Lower lobe of right lung (tissue), 2 donors: Measurements from ENCODE around the gene KIAA1191. TPM values are rescaled to one million over a fixed set of nuclear protein-coding genes. Genes with fewer than 3 reads are reported as not detected.

Experiments used
- ATAC-seq, 2 donors: fragments of 200-7000 bp; cut with Tn5 transposase; one replicate each; pipeline ENCODE4 v1.9.1; 2020 to 2022; ENCODE audit warnings: mild to moderate bottlenecking in 2 of 2, moderate library complexity in 2 of 2
- DNase-seq: peaks from one replicate; pipeline ENCODE4 v3.0.0-alpha.2; 2020
- H3K27ac ChIP-seq: fragments of 200-600 bp; one replicate; pipeline ENCODE4 v1.8.0; 2022
- H3K27me3 ChIP-seq: fragments of 200-600 bp; one replicate; pipeline ENCODE4 v1.8.0; 2022; ENCODE audit warnings: low read depth
- H3K36me3 ChIP-seq: fragments of 200-600 bp; one replicate; pipeline ENCODE4 v1.8.0; 2022; ENCODE audit warnings: mild to moderate bottlenecking
- H3K4me1 ChIP-seq: fragments of 200-600 bp; one replicate; pipeline ENCODE4 v1.8.0; 2022
- H3K4me3 ChIP-seq: fragments of 200-600 bp; one replicate; pipeline ENCODE4 v1.8.0; 2022; ENCODE audit warnings: mild to moderate bottlenecking
- H3K9me3 ChIP-seq: fragments of 200-600 bp; one replicate; pipeline ENCODE4 v1.8.0; 2022
- CTCF ChIP-seq: fragments of 200-600 bp; IDR thresholded peaks from one replicate; pipeline ENCODE4 v1.8.0; 2022; ENCODE audit warnings: antibody characterized with exemption, mild to moderate bottlenecking
- intact Hi-C: fragments of 100-400 bp; cut with DNase I; formaldehyde crosslinking; loops from one replicate; pipeline ENCODE4 v1.11.0; 2022
- total RNA-seq: library from RNA; stranded (reverse); fragmentation: NEBNext Ultra II Directional; extraction: Animal tissue kit (Norgen Biotek cat#: 25700); gene quantifications from one replicate; pipeline ENCODE4 v1.2.1, GENCODE V29; 2021
- donor health status: DM: no; HTN: yes; CAD: no; lungs with severe emphysema.

The KIAA1191 gene
- total RNA-seq, 1 donor from 2014 or later = 88.9 TPM

- no peak for ATAC-seq
- peak overlapping the region; percentile 71 for H3K27ac ChIP-seq
- H3K4me1 ChIP-seq = peaks cover 18% of the 10 kb centered on the region
- H3K27me3 ChIP-seq = no peaks in the 10 kb centered on the region
- H3K36me3 ChIP-seq = peaks cover 15% of the 10 kb centered on the region
- DNase-seq = no peak
- H3K4me3 ChIP-seq = peak overlapping the region; percentile 89
- H3K9me3 ChIP-seq = no peaks in the 10 kb centered on the region
- no peak for TF ChIP-seq CTCF
- intact Hi-C loops = no loop called here
Measured at GRCh38 chr5:176366232-176366894, 4.8 kb upstream of the KIAA1191 start.

GRCh38 chr5:176365351-176366231 lies 4.0 kb upstream of the KIAA1191 start, which contains the start of gene ARL10:
ARL10 (plus strand) TSS chr5:176365487; CDS start chr5:176365564, 77 bp downstream.
- ATAC-seq (peak; percentile 18 to 43), DNase-seq (peak; percentile 66)
- H3K4me3 ChIP-seq = peak within 1 kb of the TSS; percentile 89
- no peaks in the 10 kb centered on the region for H3K9me3 ChIP-seq
- peak within 1 kb of the TSS; percentile 71 for H3K27ac ChIP-seq
- intact Hi-C loops = no loop called here
- H3K27me3 ChIP-seq = no peaks in the 10 kb centered on the region
- peaks cover 21% of the 10 kb centered on the region for H3K4me1 ChIP-seq
- peaks cover 15% of the 10 kb centered on the region for H3K36me3 ChIP-seq
- TF ChIP-seq CTCF = no peak

- no peak for ATAC-seq
- H3K27ac ChIP-seq = peak overlapping the region; percentile 71
- H3K36me3 ChIP-seq = peaks cover 9% of the 10 kb centered on the region
- H3K4me3 ChIP-seq = peak overlapping the region; percentile 89
- no peak for DNase-seq
- H3K4me1 ChIP-seq = peaks cover 29% of the 10 kb centered on the region
- intact Hi-C loops = no loop called here
- no peaks in the 10 kb centered on the region for H3K27me3 ChIP-seq
- H3K9me3 ChIP-seq = no peaks in the 10 kb centered on the region
- TF ChIP-seq CTCF = no peak
Measured at GRCh38 chr5:176364765-176365350, 3.3 kb upstream of the KIAA1191 start.

GRCh38 chr5:176362233-176362490 lies 598 bp upstream of the KIAA1191 start:
- Histone ChIP-seq H3K4me1 (peaks cover 36% of the 10 kb centered on the region), H3K9me3 (no peaks in the 10 kb centered on the region), H3K36me3 (peaks cover 21% of the 10 kb centered on the region), H3K27me3 (no peaks in the 10 kb centered on the region), H3K27ac (peak overlapping the region; percentile 83), H3K4me3 (peak overlapping the region; percentile 94)
- no peak for DNase-seq
- intact Hi-C loops = no loop called here
- ATAC-seq = no peak
- TF ChIP-seq CTCF = no peak

GRCh38 chr5:176360894-176361436 lies 599 bp downstream of the KIAA1191 start:
- Histone ChIP-seq H3K9me3 (no peaks in the 10 kb centered on the region), H3K36me3 (peaks cover 33% of the 10 kb centered on the region), H3K27ac (peak overlapping the region; percentile 83), H3K27me3 (no peaks in the 10 kb centered on the region), H3K4me3 (peak overlapping the region; percentile 94), H3K4me1 (peaks cover 31% of the 10 kb centered on the region)
- intact Hi-C loops = no loop called here
- TF ChIP-seq CTCF = no peak
- DNase-seq = no peak
- peak; percentile 10 to 20 for ATAC-seq
